GM21737 (cell line): ENCODE results near the gene SPHKAP.
"Not testable (repeated sequence)": the region's sequence is repeated elsewhere in the genome, so short reads cannot be mapped to it uniquely, and the experiment has no call there.

ENCODE experiments used
- ATAC-seq: cut with Tn5 transposase; IDR thresholded peaks from one replicate; pipeline ENCODE4 v1.9.1; 2021; ENCODE audit warnings: mild to moderate bottlenecking, moderate library complexity; ENCODE audit not compliant: unreplicated experiment

The SPHKAP gene

DNA sequence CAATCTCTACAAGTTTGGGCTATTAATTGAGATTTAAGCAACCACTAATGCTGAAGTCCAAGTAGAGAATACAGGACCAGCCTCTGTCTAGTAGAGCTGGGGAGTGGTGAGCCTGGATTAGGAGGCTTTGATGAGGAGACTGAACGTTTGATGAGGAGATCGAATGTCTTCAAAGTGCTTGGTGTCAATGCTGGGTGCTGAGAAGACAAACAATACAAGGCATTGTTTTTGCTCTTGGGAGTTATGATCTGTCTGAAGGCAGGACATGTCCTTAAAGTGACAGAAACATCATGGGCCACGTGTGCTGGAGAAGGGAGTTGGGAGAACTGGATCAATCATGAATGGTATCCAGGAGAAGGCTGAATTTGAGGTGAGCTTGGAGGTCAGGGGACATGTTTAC lies 143.6 kb downstream of the SPHKAP start:
- ATAC-seq: no peak

DNA sequence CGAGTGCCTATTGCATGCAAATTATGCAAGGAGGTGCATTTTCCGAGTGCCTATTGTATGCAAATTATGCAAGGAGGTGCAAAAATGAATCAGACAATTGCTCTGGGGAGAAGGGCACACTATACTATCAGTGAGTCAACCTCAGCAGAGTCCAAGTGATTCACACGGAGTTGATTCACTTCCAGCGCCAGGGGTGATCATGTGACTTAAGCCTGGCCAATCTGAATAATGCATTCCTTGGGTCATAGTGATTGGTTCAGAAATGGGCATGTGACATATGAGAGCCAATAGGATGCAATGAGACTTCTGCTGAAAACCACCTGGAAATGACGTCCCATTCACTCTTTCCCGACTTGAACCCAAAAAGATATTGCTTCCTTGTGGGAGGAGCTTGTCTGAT lies 157.9 kb downstream of the SPHKAP start:
- no peak for ATAC-seq

DNA sequence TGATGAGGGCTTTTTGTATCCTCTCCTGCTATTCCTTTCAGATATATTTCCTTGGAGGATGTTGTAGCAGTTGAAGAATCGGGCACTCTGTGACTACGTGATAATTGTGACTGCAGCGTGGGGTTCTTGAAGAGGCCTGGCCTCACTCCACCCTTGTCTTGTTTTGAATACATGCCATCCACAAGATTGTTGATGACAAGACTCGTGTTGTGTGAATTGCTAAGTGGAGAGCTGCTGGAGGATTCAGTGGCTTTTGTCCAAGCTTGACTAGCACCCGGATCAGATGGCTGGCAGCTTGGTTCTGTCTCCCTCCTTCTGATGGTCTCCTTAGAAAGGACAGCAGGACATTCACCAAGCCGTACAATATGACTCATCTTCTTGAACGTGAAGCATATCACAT lies 163.2 kb downstream of the SPHKAP start:
- ATAC-seq: no peak

DNA sequence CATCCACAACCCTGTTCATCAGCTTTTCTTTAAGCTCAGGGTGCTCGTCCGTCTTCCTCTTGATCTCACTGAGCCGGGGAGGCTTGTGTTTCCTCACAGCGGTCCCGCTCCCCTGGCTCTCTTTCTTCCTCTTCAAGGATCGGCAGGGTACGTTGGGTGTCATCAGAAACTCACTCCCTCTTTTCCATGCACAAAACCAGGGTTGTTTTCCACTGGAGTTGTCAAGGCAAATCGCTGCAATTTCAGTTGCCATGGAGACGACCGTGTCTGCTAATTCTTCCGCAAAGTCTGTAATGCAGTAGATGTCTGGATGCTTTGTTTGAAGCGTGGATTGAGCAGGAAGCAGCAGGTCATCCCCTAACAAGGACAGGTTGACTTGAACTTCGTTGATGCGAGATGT lies 163.7 kb downstream of the SPHKAP start:
- ATAC-seq: no peak

DNA sequence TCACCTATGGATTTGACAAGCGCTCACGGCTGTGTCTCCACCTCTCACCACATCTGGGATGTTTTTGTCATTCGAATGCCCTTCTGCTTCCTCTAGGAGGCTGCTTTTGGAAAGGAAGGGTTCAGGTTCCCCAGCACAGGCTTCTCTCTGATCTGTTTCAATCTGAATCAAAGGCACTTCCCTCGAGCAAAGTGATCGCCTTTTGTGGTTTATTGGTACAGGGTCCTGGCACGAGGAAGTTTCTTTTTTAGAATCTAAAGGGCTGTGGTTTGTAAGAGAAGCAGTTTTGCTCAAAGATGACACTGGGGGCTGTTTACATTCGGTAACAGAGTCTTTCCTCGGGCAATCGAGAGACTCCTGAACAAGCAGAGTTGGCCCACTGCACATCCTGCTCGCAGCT lies 165.1 kb downstream of the SPHKAP start:
- no peak for ATAC-seq

DNA sequence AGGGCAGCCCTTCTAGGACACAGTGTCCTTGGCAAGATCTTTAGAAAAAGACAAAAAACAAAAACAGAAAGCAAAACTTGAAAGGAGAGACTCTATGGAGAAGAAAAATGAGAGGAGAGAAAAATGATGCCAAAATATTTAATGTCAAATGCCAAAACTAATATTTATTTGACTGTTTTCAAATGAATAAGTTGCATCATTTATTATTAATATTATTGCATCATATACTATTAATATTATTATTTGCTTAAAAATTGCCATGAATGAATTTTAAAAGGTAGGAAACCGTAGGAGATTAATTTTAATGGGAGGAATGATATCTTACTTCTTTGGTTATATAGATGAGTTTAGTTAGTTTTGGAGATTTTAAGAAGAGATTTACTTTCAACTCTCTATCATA lies 165.7 kb downstream of the SPHKAP start:
- ATAC-seq: no peak

GRCh38 chr2:227996366-227996765 lies 185.1 kb downstream of the SPHKAP start:
- ATAC-seq: no peak

- ATAC-seq: no peak
Observed at GRCh38 chr2:227990937-227991336, 190.6 kb downstream of the SPHKAP start.

DNA sequence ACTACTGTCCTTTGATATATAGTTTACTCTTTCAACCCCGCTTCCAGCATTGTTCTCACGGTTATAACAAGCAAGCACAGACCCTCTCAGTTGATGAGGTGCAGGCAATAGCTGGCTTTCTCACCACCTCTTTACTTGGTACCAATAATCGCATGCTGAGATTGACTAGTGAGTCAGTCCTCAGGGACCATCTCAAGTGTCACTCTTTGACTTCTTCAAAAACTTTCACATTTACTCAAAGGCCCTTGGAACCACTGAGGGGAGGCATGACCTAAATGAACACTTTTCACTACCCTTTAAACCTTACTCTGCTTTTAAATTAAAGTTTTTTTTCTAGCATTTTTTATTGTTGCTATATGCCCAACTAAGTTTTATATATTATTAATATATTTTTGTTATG lies 208.2 kb downstream of the SPHKAP start:
- ATAC-seq: no peak

- no peak for ATAC-seq
Observed at GRCh38 chr2:227971619-227972230, 209.8 kb downstream of the SPHKAP start.

DNA sequence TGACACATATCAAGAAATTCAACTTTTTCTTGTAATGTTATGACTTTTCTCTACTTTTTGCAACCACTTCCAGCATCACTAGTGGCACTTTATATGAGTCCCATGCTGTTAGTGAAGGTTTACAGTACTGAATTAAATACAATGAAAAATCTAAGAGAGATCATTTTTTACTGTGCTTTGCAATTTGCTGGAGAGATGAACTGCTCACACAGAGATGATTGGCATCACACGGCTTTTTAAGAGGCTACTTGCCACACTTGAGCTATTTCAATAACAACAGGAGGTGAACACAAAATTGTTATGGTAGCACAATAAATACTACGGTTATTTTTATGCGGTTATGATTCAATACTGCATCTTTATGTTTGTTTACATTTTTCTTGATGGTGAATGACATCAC lies 221.2 kb downstream of the SPHKAP start:
- ATAC-seq: no peak

- no peak for ATAC-seq
Observed at GRCh38 chr2:227942965-227943364, 238.5 kb downstream of the SPHKAP start.

- ATAC-seq: no peak
Observed at GRCh38 chr2:227942021-227942420, 239.5 kb downstream of the SPHKAP start.

DNA sequence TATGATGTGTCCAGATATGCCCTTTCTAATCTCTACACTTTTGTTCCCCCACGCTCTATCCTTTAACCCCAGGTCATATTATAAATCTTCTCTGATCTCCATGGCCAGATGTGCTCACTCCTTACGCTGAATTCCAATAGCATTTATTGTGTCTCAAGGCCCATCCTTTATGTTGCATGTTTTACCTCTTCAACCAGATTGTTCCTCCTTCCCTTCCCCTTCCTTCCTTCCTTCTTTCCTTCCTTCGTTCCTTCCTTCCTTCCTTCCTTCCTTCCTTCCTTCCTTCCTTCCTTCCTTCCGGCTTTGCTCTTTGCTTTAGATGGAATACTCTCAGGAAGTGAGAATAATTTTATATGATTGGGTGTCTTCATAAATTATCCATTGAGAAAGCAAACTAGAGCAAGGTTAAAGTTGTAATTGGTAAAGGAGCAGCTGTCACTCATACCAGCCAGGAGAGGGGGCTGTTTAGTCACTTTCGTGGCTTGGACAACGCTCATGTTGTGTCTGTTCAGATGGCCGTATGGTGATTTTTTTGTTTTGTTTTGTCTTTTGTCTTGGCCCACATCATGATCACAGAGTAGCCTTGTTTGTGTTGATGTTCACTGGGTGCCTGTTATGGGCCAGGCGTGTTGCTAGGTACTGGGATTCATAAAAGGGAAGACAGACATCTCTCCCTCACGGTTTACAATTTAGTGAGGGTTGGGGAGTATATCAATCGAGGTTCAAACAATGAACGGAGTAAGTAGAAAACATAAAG lies 242.0 kb downstream of the SPHKAP start:
- ATAC-seq: no peak

DNA sequence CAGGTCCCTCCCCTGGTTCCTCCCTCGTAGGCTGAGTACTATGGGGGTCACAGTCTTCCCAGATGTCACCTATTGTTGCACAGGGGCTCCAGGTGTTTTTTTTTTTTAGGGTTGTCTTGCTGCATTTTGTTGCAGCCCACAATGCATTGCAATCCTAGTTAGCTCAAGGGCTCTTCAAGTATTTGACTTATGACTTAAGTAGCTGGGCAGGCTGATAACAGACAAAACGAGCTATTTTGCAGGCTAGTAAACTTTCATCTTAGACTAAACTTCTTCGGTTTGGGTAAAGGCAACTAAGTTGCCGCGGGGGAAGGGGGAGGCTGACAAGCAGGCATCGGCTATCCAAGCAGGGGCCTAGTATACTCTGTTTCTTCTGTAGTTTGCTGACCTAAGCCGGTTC lies 245.2 kb downstream of the SPHKAP start:
- not testable (repeated sequence) for ATAC-seq

DNA sequence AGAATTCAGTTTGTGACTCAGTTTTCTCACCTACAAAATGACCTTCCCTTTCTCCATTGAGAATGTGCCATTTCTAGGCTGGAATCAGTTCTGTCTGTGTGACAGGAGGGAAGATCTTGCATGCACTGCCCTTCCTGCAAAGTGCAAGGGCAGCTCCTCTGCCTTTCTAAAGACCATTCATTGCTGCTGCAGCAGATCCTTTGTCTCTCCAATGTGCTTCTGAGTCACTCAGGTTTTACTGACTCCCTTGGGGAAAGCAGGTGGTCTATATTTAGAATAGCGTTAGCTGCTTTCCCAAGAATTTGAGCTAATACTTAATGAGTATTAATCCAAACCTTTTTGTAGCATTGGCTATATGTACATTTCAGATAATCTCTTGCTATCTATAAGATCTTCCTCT lies 247.6 kb downstream of the SPHKAP start:
- no peak for ATAC-seq

- ATAC-seq: no peak
Observed at GRCh38 chr2:227932403-227932802, 249.1 kb downstream of the SPHKAP start.

DNA sequence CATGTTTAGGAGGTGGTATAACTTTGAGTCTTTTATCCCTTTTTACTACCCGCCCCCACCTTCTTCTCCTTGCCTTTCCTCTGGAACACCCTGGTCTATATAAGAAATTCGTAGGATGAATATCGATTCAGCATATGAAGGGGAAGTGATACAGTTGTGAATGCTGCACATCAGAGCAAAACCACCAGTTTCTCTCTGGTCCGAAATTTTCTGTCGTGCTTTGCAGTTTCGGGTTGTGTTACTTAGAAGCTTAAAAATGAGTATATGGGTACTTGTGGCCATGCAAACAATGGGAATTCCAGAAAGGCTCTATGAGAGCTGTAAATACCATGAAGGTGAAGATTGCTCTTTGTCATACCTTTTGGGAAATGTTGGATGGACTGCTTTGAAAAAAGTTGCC lies 249.5 kb downstream of the SPHKAP start:
- no peak for ATAC-seq
